Left lobe of liver (tissue), 2 donors: ENCODE measurements around the gene DAZ1. TPM values are rescaled to one million over a fixed set of nuclear protein-coding genes. Genes with fewer than 3 reads are reported as not detected.
"Not testable (repeated sequence)": the region's sequence is repeated elsewhere in the genome, so short reads cannot be mapped to it uniquely, and the experiment has no call there.

ENCODE experiments used
- ATAC-seq: fragments of 200-7000 bp; cut with Tn5 transposase; one replicate; pipeline ENCODE4 v1.9.1; 2020; ENCODE audit warnings: mild to moderate bottlenecking, moderate library complexity
- DNase-seq: peaks from one replicate; pipeline ENCODE4 v3.0.0-alpha.2; 2020; ENCODE audit warnings: low spot score
- total RNA-seq: library from RNA; stranded (reverse); gene quantifications from one replicate; pipeline ENCODE4 v1.2.1, GENCODE V29; 2021
- donor health status: DM: no; HTN: no; CAD: no; lungs with moderate emphysema.
- donor health status: DM: no; HTN: yes; CAD: no.

Gene DAZ1
- total RNA-seq: 0.48 TPM

GRCh38 chrY:23198908-23199307 is at the start of gene DAZ1:
Gene DAZ1 (minus strand): TSS chrY:23199008. CDS start chrY:23198800, 208 bp downstream.
- not testable (repeated sequence) for ATAC-seq

GRCh38 chrY:23219233-23219632 is 20.4 kb upstream of the DAZ1 start, which contains the start of gene DAZ2:
Gene DAZ2 (plus strand): TSS chrY:23219533. CDS start chrY:23219741, 208 bp downstream.
- DNase-seq, ATAC-seq: not testable (repeated sequence)

More at GRCh38 chrY:23198908-23199307, at the start of gene DAZ1:
- not testable (repeated sequence) for DNase-seq

- not testable (repeated sequence) for DNase-seq
- peak; percentile 63 for ATAC-seq
These were observed 11.9 kb upstream of the DAZ1 start for GRCh38 chrY:23210681-23211080.

- peak; percentile 79 for ATAC-seq
- not testable (repeated sequence) for DNase-seq
These were observed 11.1 kb upstream of the DAZ1 start for GRCh38 chrY:23209802-23210495.

- peak; percentile 60 for ATAC-seq
- not testable (repeated sequence) for DNase-seq
These were observed 8.6 kb upstream of the DAZ1 start for GRCh38 chrY:23207455-23207854.

Other genes with a start within 250 kb of the DAZ1 start
- not detected for gene BPY2, start 214.7 kb downstream of the DAZ1 start, total RNA-seq
- gene DAZ2, start 20.5 kb upstream of the DAZ1 start, total RNA-seq: not detected